ENCODE data around the gene BTLA. TPM values are rescaled to one million over a fixed set of nuclear protein-coding genes. Genes with fewer than 3 reads are reported as not detected.
"Not testable (repeated sequence)": the region's sequence is repeated elsewhere in the genome, so short reads cannot be mapped to it uniquely, and the experiment has no call there.

BTLA gene
- total RNA-seq, 2 donors from 2014 or later = not detected

- H3K27ac Mint-ChIP-seq = no peak overlapping the region
- Histone ChIP-seq H3K36me3 (ENCODE audit: control insufficient read depth, insufficient read depth, low read length) (no peaks in the 10 kb centered on the region), H3K9me3 (ENCODE audit: control insufficient read depth, low read length) (no peaks in the 10 kb centered on the region), H3K27me3 (ENCODE audit: control insufficient read depth, insufficient read depth, low read length, poor library complexity, severe bottlenecking) (no peaks in the 10 kb centered on the region), H3K4me3 (ENCODE audit: low read length) (no peak overlapping the region), H3K4me1 (ENCODE audit: control insufficient read depth, insufficient read depth, low read length) (no peaks in the 10 kb centered on the region), H3K9ac (ENCODE audit: extremely low read depth, low read length, poor library complexity, severe bottlenecking) (no peak overlapping the region), H3K27ac (ENCODE audit: low read depth, low read length) (no peak overlapping the region)
- 95 to 100% methylated on average over 3 of the region's 5 CpGs for WGBS, 2 experiments (ENCODE audit: insufficient coverage in 1 of 2, insufficient read length in 1 of 2)
- no peak for TF ChIP-seq CTCF (conservative IDR thresholded peaks at IDR 0.05)
- H3K36me3 Mint-ChIP-seq (ENCODE audit: low read depth) = peaks cover 2% of the 10 kb centered on the region
- H3K27me3 Mint-ChIP-seq (ENCODE audit: insufficient read depth) = no peaks in the 10 kb centered on the region
- H3K4me1 Mint-ChIP-seq = peaks cover 16% of the 10 kb centered on the region
- peaks cover 5% of the 10 kb centered on the region for H3K9me3 Mint-ChIP-seq
- no peak overlapping the region for H3K4me3 Mint-ChIP-seq
- DNase-seq = no peak
Observed at GRCh38 chr3:112463250-112463649, 36.0 kb downstream of the BTLA start.

- not testable (repeated sequence) for H3K9me3 Mint-ChIP-seq; DNase-seq; H3K9ac ChIP-seq (ENCODE audit: extremely low read depth, low read length, poor library complexity, severe bottlenecking); H3K36me3 Mint-ChIP-seq (ENCODE audit: low read depth); H3K36me3 ChIP-seq (ENCODE audit: control insufficient read depth, insufficient read depth, low read length); H3K27ac Mint-ChIP-seq; H3K4me1 ChIP-seq (ENCODE audit: control insufficient read depth, insufficient read depth, low read length); H3K27ac ChIP-seq (ENCODE audit: low read depth, low read length); H3K4me3 ChIP-seq (ENCODE audit: low read length); H3K4me3 Mint-ChIP-seq; H3K27me3 ChIP-seq (ENCODE audit: control insufficient read depth, insufficient read depth, low read length, poor library complexity, severe bottlenecking); H3K27me3 Mint-ChIP-seq (ENCODE audit: insufficient read depth); H3K9me3 ChIP-seq (ENCODE audit: control insufficient read depth, low read length)
- H3K4me1 Mint-ChIP-seq = peaks cover 13% of the 10 kb centered on the region
- WGBS, 2 experiments (ENCODE audit: insufficient coverage in 1 of 2, insufficient read length in 1 of 2) = 94 to 100% methylated on average over 1 to 2 of the region's 2 CpGs
Observed at GRCh38 chr3:112461787-112462186, 37.5 kb downstream of the BTLA start.

- DNase-seq = no peak
- WGBS, 2 experiments (ENCODE audit: insufficient coverage in 1 of 2, insufficient read length in 1 of 2) = 42% methylated on average over 2 of the region's 2 CpGs; no CpG with 5 or more reads in 1 of the 2 experiments
- H3K4me1 ChIP-seq (ENCODE audit: control insufficient read depth, insufficient read depth, low read length) = no peaks in the 10 kb centered on the region
- no peak overlapping the region for H3K4me3 ChIP-seq (ENCODE audit: low read length)
- Mint-ChIP-seq H3K27me3 (ENCODE audit: insufficient read depth) (no peaks in the 10 kb centered on the region), H3K27ac (no peak overlapping the region), H3K4me3 (no peak overlapping the region), H3K36me3 (ENCODE audit: low read depth) (peaks cover 2% of the 10 kb centered on the region), H3K4me1 (peaks cover 9% of the 10 kb centered on the region), H3K9me3 (peaks cover 5% of the 10 kb centered on the region)
- H3K9me3 ChIP-seq (ENCODE audit: control insufficient read depth, low read length) = no peaks in the 10 kb centered on the region
- H3K36me3 ChIP-seq (ENCODE audit: control insufficient read depth, insufficient read depth, low read length) = no peaks in the 10 kb centered on the region
- no peak overlapping the region for H3K9ac ChIP-seq (ENCODE audit: extremely low read depth, low read length, poor library complexity, severe bottlenecking)
- H3K27ac ChIP-seq (ENCODE audit: low read depth, low read length) = no peak overlapping the region
- no peak for TF ChIP-seq CTCF (conservative IDR thresholded peaks at IDR 0.05)
- no peaks in the 10 kb centered on the region for H3K27me3 ChIP-seq (ENCODE audit: control insufficient read depth, insufficient read depth, low read length, poor library complexity, severe bottlenecking)
Observed at GRCh38 chr3:112460519-112461195, 38.6 kb downstream of the BTLA start.

GRCh38 chr3:112459750-112460149 lies 39.5 kb downstream of the BTLA start:
- H3K4me1 ChIP-seq (ENCODE audit: control insufficient read depth, insufficient read depth, low read length) = no peaks in the 10 kb centered on the region
- H3K9ac ChIP-seq (ENCODE audit: extremely low read depth, low read length, poor library complexity, severe bottlenecking) = no peak overlapping the region
- Mint-ChIP-seq H3K4me3 (no peak overlapping the region), H3K9me3 (peaks cover 5% of the 10 kb centered on the region), H3K36me3 (ENCODE audit: low read depth) (peaks cover 2% of the 10 kb centered on the region), H3K27ac (no peak overlapping the region), H3K4me1 (peaks cover 7% of the 10 kb centered on the region), H3K27me3 (ENCODE audit: insufficient read depth) (no peaks in the 10 kb centered on the region)
- no peak for TF ChIP-seq CTCF (conservative IDR thresholded peaks at IDR 0.05)
- no peaks in the 10 kb centered on the region for H3K36me3 ChIP-seq (ENCODE audit: control insufficient read depth, insufficient read depth, low read length)
- H3K27ac ChIP-seq (ENCODE audit: low read depth, low read length) = no peak overlapping the region
- no peaks in the 10 kb centered on the region for H3K9me3 ChIP-seq (ENCODE audit: control insufficient read depth, low read length)
- no peak overlapping the region for H3K4me3 ChIP-seq (ENCODE audit: low read length)
- H3K27me3 ChIP-seq (ENCODE audit: control insufficient read depth, insufficient read depth, low read length, poor library complexity, severe bottlenecking) = no peaks in the 10 kb centered on the region
- DNase-seq = no peak
- WGBS, 2 experiments (ENCODE audit: insufficient coverage in 1 of 2, insufficient read length in 1 of 2) = 74% methylated on average over 1 of the region's 1 CpG; no CpG with 5 or more reads in 1 of the 2 experiments

Measured in endodermal cell (in vitro differentiated cells).